ENCODE results near the gene CCDC187.

CCDC187 gene

DNA sequence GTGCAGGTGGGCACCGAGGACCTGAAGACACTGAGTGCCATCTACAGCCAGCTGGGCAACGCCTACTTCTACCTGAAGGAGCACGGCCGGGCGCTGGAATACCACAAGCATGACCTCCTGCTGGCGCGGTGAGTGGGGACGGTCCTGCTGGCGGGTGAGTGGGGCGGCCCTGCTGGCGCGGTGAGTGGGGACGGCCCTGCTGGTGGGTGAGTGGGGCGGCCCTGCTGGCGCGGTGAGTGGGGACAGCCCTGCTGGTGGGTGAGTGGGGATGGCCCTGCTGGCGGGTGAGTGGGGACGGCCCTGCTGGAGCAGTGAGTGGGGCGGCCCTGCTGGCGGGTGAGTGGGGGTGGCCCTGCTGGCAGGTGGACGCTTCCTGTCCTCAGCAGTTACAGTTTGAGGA is 30.6 kb upstream of the CCDC187 start:
- H3K36me3 ChIP-seq: peaks cover 94% of the 10 kb centered on the region
- no peak overlapping the region for H3K9ac ChIP-seq
- H3K4me3 ChIP-seq: no peak overlapping the region
- no peak overlapping the region for H3K4me2 ChIP-seq
- no peak for TF ChIP-seq Cebpa-rat (IDR thresholded peaks at IDR 0.05)
- no peak overlapping the region for H3K27ac ChIP-seq
- no peaks in the 10 kb centered on the region for H3K27me3 ChIP-seq
- peaks cover 100% of the 10 kb centered on the region for H4K20me1 ChIP-seq
- H3K4me1 ChIP-seq: peaks cover 75% of the 10 kb centered on the region
- H3K9me3 ChIP-seq: no peaks in the 10 kb centered on the region

DNA sequence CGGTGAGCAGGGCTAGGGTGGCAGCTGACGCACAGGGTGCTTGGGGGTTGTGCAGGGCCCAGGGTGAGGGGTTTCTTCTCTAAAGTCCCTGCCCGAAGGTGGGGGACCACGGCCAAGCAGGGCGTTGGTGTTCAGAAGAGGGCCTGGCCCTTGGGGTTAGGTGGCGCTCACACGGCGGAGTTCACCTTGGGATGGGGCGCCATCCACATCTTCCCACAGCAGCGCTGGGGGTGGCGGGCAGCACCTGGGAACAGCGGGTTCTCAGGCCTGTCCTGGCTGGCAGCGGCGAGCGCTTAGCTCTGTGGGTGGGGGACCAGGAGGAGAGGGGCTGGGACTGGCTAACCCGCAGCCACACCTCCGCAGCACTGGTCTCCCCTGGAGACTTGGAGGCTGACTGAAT is 29.6 kb upstream of the CCDC187 start:
- H3K36me3 ChIP-seq: peaks cover 85% of the 10 kb centered on the region
- peak overlapping the region; percentile 100 for H3K4me2 ChIP-seq
- no peaks in the 10 kb centered on the region for H3K9me3 ChIP-seq
- H3K27me3 ChIP-seq: no peaks in the 10 kb centered on the region
- peaks cover 71% of the 10 kb centered on the region for H3K4me1 ChIP-seq
- no peak overlapping the region for H3K9ac ChIP-seq
- peaks cover 100% of the 10 kb centered on the region for H4K20me1 ChIP-seq
- H3K27ac ChIP-seq: peak overlapping the region; percentile 47
- no peak for TF ChIP-seq Cebpa-rat (IDR thresholded peaks at IDR 0.05)
- no peak overlapping the region for H3K4me3 ChIP-seq

DNA sequence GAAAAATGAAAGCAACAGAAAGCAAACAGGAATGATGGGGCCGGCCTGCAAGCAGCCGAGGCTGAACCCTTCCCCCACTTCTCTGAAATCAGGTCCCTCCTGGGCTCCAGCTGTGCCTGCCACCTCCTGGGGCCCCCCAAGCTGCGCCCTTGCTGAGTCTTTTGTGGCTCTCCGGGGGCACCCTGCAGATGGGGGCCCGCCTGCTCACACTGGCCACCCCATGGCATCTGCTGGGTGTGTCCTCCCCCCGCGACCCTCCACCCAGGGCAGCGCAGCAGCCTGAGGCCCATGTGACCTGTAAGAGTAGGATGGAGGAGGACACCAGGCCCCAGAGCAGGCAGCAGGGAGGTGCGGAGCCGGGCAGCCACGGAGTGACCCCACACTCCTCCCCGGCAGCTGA is 29.2 kb upstream of the CCDC187 start:
- H3K4me2 ChIP-seq: peak overlapping the region; percentile 100
- no peak overlapping the region for H3K4me3 ChIP-seq
- peaks cover 67% of the 10 kb centered on the region for H3K4me1 ChIP-seq
- H3K36me3 ChIP-seq: peaks cover 81% of the 10 kb centered on the region
- peaks cover 100% of the 10 kb centered on the region for H4K20me1 ChIP-seq
- H3K27ac ChIP-seq: peak overlapping the region; percentile 47
- H3K9ac ChIP-seq: no peak overlapping the region
- no peak for TF ChIP-seq Cebpa-rat (IDR thresholded peaks at IDR 0.05)
- no peaks in the 10 kb centered on the region for H3K9me3 ChIP-seq
- H3K27me3 ChIP-seq: no peaks in the 10 kb centered on the region

DNA sequence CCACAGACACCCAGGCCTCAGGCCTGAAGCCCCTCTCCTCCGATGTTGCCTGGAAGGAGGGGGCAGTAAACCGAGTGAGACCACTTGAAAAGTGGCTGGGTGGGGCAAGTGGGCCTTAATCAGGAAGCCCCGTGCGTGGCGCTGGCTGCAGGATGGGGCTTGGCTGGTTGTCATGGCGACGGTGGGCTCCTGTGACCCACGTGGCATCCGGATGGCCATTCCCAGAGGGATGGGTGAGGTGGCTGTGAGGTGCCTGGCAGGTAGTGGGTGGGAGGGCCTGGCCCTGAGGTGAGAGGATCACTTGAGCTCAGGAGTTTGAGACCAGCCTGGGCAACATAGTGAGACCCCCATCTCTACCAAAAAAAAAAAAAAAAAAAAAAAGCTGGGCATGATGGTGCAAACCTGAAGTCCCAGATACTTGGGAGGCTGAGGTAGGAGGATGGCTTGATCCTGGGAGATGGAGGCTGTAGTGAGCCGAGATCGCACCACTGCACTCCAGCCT is 28.6 kb upstream of the CCDC187 start:
- Histone ChIP-seq H3K27ac (peak overlapping the region; percentile 99), H3K4me1 (peaks cover 62% of the 10 kb centered on the region), H4K20me1 (peaks cover 96% of the 10 kb centered on the region), H3K27me3 (no peaks in the 10 kb centered on the region), H3K4me3 (no peak overlapping the region), H3K4me2 (peak overlapping the region; percentile 100), H3K36me3 (peaks cover 76% of the 10 kb centered on the region), H3K9me3 (no peaks in the 10 kb centered on the region), H3K9ac (peak overlapping the region; percentile 90; the same call in 1 of the 2 replicates)
- no peak for TF ChIP-seq Cebpa-rat (IDR thresholded peaks at IDR 0.05)

DNA sequence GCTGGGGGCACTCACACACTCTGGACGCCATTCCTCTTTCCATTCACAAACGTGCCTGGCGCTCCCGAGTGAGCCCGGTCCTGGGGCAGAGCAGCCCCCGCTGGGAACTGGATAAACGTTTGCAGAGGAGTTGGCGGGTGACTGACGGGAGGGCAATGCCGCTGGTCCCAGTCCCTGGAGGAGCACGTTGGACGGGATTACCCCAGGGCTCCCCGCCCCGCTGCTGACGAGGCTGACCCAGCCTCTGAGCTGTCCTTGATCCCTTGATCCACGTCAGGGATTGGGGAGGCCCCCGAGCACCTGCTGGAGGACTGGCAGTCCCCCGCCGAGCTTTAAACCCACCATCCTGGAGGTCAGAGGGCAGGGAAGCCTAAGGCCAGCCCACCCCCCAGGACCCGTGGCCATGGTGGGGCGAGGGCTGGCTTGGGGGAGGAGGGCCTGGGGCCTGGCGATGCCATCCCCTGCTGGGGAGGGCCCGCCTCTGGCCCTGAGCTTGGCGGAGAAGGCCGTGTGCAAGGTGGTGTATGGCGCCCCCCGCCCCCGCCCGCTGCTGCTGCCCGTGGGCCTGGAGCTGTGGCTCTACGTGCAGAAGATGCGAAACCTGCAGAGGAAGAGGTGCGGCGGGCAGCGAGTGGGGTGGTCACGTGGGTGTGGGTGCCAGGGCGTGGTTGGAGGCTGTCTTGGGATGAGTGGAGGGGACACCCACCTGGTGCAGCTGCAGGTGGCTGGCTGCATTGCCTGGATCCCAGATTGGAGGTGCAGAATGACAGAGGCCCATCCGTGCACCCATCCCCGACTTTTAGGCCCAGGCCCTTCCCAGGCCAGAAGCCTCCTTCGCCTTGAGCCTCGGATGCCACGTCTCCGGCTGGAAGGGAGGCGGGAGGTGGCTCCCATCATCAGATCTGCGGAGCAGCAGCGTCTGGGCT is 27.9 kb upstream of the CCDC187 start:
- H3K36me3 ChIP-seq: peaks cover 69% of the 10 kb centered on the region
- TF ChIP-seq Cebpa-rat (IDR thresholded peaks at IDR 0.05): no peak

DNA sequence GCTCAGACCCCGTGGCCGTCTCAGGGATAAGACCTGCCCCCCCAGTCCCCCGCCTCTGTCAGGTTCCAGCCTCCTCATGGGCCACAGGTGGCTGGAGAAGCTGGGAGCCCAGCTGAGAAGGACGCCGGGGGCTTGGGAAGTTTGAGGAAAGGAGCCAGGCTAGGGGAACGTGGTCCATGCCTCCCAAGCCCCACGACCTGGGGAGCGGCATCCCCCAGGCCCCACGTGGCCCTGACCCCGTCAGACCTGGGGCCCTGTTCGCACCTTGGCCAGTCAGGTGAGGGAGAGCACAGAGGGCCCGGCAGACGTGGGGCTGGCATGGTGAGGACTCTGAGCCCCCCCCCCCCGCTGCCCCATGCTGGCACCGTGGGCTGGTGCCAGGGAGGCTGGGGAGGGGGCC is 27.1 kb upstream of the CCDC187 start:
- Histone ChIP-seq H3K9ac (peak overlapping the region; percentile 90), H3K36me3 (peaks cover 61% of the 10 kb centered on the region), H3K4me3 (peak overlapping the region; percentile 82; the same call in 1 of the 2 replicates), H3K9me3 (no peaks in the 10 kb centered on the region), H3K4me2 (peak overlapping the region; percentile 100), H3K27ac (peak overlapping the region; percentile 99), H3K4me1 (peaks cover 57% of the 10 kb centered on the region), H4K20me1 (peaks cover 81% of the 10 kb centered on the region), H3K27me3 (no peaks in the 10 kb centered on the region)
- no peak for TF ChIP-seq Cebpa-rat (IDR thresholded peaks at IDR 0.05)

More for the DNA sequence above, 27.9 kb upstream of the CCDC187 start:
- H4K20me1 ChIP-seq: peaks cover 89% of the 10 kb centered on the region
- peak overlapping the region; percentile 100 for H3K4me2 ChIP-seq
- peaks cover 56% of the 10 kb centered on the region for H3K4me1 ChIP-seq
- H3K27me3 ChIP-seq: no peaks in the 10 kb centered on the region
- H3K4me3 ChIP-seq: no peak overlapping the region
- peak overlapping the region; percentile 90 for H3K9ac ChIP-seq
- peak overlapping the region; percentile 99 for H3K27ac ChIP-seq
- no peaks in the 10 kb centered on the region for H3K9me3 ChIP-seq

DNA sequence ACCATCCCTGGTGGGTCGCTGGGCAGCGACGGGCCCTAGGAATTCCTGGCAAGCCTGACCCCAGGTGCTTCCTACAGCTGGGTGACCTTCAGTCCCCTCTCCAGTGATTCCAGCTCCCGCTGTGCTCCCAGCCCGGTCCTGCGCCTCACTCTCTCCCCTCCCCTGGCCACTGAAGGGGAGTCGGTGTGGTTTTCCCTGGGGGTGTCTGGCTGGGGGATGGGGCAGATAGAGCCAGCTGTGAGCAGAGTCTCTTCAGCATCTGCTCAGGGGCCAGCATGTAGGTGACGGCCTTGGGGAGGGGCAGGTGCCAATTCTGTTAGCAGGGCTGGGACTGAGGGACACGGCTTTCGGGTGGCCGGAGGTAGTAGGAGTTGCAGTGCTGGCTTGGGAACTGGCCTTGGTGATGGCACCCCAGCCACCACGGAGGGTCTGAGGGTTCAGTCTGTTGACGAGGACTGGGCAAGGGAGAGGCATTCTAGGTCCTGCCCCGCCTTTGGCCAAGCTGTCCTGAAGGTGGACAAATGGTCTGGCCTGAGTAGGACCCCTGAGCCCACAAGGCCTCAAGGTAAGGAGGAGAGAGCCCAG is 26.6 kb upstream of the CCDC187 start:
- H3K36me3 ChIP-seq: peaks cover 55% of the 10 kb centered on the region
- no peak for TF ChIP-seq Cebpa-rat (IDR thresholded peaks at IDR 0.05)
- H3K9ac ChIP-seq: peak overlapping the region; percentile 90
- H3K4me2 ChIP-seq: peak overlapping the region; percentile 100
- no peaks in the 10 kb centered on the region for H3K9me3 ChIP-seq
- H4K20me1 ChIP-seq: peaks cover 76% of the 10 kb centered on the region
- H3K4me3 ChIP-seq: peak overlapping the region; percentile 82
- H3K27ac ChIP-seq: peak overlapping the region; percentile 99
- H3K4me1 ChIP-seq: peaks cover 63% of the 10 kb centered on the region
- no peaks in the 10 kb centered on the region for H3K27me3 ChIP-seq

DNA sequence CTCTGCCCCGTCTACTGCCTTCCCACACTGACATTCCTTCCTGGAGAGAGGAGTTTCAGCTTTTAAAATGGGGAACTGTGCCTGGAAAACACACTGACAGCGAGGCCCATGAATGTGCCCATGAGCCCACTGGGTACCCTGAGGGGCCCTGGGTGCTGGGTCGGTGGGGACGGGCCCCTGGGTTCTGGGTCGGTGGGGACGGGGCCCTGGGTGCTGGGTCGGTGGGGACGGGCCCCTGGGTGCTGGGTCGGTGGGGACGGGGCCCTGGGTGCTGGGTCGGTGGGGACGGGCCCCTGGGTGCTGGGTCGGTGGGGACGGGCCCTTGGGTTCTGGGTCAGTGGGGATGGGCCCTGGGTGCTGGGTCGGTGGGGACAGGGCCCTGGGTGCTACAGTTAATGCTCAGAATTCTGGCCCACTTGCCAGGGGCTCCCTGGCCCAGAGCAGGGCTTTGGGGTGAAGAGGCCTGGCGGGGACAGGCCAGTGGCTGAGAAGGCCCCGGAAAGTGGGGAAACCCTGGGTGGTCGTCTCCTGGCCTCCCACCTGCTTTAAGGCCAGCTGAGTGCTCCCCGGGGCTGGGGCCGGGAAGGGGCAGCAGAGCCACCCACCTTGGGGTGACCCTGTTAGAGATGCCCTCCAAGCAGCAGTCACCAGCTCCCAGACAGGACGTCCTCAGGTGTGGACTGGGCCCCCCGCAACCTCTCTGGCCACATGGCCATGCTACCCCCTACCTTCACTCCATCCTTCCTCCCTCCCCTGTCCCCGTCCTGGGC is 25.9 kb upstream of the CCDC187 start:
- H3K4me2 ChIP-seq: peak overlapping the region; percentile 100
- H3K36me3 ChIP-seq: peaks cover 49% of the 10 kb centered on the region
- H3K27me3 ChIP-seq: no peaks in the 10 kb centered on the region
- H3K27ac ChIP-seq: peak overlapping the region; percentile 99
- no peaks in the 10 kb centered on the region for H3K9me3 ChIP-seq
- peaks cover 70% of the 10 kb centered on the region for H3K4me1 ChIP-seq
- peaks cover 69% of the 10 kb centered on the region for H4K20me1 ChIP-seq
- H3K4me3 ChIP-seq: peak overlapping the region; percentile 82
- TF ChIP-seq Cebpa-rat (IDR thresholded peaks at IDR 0.05): no peak
- H3K9ac ChIP-seq: peak overlapping the region; percentile 90

DNA sequence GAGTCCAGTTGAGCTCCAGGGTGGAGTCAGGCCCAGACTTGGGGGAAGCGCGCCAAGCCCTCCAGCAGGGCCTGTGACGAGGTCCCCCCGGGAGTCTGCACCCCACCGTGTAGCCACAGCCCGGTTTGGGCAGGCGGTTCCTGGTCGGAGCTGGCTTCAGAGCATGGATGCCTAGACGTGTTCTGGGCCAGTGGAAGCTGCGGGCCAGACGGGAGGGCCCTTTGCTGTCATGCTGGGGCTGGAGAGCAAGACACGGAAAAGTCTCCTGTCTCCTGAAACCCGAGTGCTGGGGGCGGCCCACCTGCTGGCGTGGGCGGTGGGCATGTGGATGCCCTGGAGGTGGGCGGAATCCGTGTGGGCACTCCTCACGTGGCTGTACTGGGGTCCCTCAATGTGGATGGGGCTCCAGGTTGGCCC is 25.3 kb upstream of the CCDC187 start:
- Histone ChIP-seq H3K9ac (peak overlapping the region; percentile 90), H3K4me1 (peaks cover 76% of the 10 kb centered on the region), H4K20me1 (peaks cover 63% of the 10 kb centered on the region), H3K27ac (peak overlapping the region; percentile 99), H3K36me3 (peaks cover 43% of the 10 kb centered on the region), H3K4me2 (peak overlapping the region; percentile 100), H3K9me3 (no peaks in the 10 kb centered on the region), H3K27me3 (no peaks in the 10 kb centered on the region), H3K4me3 (peak overlapping the region; percentile 82)
- no peak for TF ChIP-seq Cebpa-rat (IDR thresholded peaks at IDR 0.05)
